GM21576 (cell line): ENCODE data around the gene SH2D4B.
"Not testable (repeated sequence)": the region's sequence is repeated elsewhere in the genome, so short reads cannot be mapped to it uniquely, and the experiment has no call there.

Source experiments
- ATAC-seq: cut with Tn5 transposase; IDR thresholded peaks from one replicate; pipeline ENCODE4 v1.9.1; 2021; ENCODE audit warnings: mild to moderate bottlenecking, moderate library complexity; ENCODE audit not compliant: unreplicated experiment

The SH2D4B gene

GRCh38 chr10:80523773-80524172 lies 13.9 kb upstream of the SH2D4B start:
- ATAC-seq: no peak

DNA sequence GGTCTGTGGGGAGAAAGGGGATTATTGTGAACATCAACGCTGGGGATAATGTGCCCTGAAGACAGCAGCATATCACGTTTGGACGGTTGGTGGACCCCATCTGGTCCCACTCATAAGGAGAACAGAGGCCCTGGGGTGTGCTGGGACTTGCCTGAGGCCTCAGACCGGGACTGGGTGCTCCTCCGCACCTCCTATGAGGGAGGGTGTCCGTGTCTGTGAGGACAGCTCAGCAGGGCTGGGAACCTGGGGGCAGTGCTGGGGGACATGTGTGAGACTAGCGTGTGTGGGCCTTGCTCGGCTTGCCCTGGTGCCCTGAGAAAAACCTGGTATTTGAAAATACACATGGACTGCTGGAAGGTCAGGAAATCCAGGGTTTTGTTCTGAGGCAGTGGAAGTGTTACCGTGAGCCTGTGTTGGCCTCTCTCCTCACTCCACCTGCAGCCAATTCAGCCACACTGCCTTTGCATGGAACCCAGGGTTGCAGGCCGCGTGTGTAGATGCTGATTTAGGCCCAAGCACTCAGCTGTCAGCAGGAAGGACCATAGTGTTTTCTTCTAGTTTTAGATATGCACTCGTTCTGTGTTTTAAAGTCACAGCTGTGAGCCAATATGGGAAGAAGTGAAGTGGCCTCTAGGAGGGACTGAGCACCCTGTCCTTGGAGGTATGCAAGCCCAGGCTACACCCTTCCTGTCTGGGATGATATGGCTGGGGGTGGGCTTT lies 13.4 kb upstream of the SH2D4B start:
- no peak for ATAC-seq

- ATAC-seq: no peak
Observed at GRCh38 chr10:80526218-80526617, 11.5 kb upstream of the SH2D4B start.

- no peak for ATAC-seq
Observed at GRCh38 chr10:80526742-80527141, 11.0 kb upstream of the SH2D4B start.

- ATAC-seq: no peak
Observed at GRCh38 chr10:80528185-80528700, 9.5 kb upstream of the SH2D4B start.

- ATAC-seq: no peak
Observed at GRCh38 chr10:80528901-80529300, 8.8 kb upstream of the SH2D4B start.

DNA sequence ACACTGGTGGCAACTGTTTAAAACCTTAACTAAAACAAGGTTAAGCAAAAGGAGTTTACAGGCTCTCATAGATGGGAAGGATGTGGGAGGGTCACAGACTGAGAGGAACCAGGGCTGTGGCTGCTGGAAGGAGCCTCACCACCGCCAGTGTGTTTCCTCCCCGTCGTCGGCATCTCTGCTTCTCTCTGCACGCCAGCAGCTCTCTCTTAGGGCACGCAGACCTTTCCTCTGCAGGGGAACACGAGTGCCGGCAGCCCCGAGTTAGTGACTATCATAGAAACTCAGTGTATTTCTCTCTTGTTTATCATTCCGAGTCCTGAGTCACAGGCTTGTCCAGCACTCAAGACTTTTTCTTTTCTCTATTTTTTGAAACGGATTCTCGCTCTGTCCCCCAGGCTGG lies 8.1 kb upstream of the SH2D4B start:
- no peak for ATAC-seq

DNA sequence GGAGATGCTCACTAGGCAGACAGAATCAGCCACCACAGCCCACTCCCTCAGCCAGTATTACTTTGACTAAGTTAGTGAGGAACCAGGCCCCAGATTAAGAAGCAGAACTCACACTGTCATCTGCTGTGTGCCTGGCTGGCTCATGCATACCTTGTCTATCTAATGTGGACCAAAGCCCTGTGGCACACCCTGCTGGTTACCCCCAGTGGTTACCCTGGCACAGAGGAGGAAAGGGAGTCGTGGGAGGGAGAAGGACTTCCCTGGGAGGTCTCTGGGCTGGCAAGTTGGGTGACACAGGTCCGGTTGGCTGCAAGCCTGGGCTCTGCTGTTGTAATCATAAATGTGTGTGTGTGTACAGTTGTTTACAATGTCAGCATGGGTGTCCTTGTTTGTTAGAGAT lies 7.5 kb upstream of the SH2D4B start:
- ATAC-seq: peak; percentile 67

DNA sequence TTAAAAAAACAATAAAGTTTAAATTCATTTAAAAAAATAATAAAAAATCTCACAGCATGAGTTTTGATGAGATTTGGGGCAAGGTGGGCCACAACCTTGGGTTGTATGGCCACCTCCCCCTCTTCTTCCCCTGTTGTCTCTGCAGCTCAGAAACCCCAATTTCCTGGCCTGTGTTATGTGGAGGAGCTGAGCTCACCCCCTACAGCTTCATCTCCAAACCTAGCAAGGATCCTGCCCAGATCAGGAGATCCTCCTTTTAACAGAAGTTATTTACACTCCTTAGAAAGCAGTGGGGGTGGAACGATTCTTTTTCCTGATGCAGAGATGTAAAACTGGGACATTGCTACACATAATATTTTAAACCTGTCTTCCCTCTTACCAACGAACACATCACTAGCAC lies 6.9 kb upstream of the SH2D4B start:
- ATAC-seq: no peak

DNA sequence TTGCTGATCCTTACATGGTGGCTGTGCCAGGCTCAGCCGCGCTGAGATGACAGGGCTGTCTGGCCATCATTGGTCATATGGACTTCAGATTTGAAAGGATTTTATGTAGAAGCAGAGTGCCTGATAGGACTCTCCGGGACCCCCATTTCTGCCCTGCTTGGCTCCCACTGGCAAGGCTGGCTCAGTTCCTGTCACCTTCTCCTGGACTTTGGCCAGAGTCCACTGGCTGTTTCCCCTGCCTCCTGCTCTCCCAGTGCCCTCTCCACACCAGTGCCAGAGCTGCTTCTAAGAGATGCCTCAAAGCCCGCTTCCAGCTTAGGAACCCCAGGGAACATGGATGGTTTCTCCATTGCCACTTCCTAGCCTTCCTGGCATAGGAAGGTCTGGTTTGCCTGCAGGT lies 5.1 kb upstream of the SH2D4B start:
- no peak for ATAC-seq

- ATAC-seq: not testable (repeated sequence)
Observed at GRCh38 chr10:80534059-80534458, 3.6 kb upstream of the SH2D4B start.

GRCh38 chr10:80534646-80535045 lies 3.1 kb upstream of the SH2D4B start:
- not testable (repeated sequence) for ATAC-seq

GRCh38 chr10:80535671-80536360 lies 1.9 kb upstream of the SH2D4B start:
- peak; percentile 82 for ATAC-seq

DNA sequence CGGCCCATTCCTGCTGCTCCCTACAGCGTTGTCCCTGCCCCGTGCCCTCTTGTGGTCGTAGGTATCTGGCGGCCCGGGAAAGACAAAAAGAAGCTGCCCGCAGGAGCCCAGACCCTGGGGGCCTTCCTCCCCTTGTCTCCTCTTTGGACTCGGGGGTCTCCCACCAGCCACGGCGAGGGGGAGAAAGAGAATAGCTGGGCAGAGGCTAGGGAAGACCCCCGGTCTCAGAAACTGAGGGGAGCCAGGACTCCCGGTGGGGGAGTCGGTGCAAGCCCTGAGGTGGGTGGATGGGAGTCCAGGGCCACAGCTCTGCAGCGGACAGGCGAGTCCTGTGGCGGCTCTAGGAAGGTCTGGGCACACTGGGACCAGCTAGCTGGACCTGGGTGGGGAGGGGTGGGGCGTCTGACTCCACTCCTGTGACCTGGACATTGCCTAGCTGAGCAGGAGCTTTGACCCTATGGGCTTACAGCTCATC lies 1.3 kb upstream of the SH2D4B start:
- no peak for ATAC-seq

DNA sequence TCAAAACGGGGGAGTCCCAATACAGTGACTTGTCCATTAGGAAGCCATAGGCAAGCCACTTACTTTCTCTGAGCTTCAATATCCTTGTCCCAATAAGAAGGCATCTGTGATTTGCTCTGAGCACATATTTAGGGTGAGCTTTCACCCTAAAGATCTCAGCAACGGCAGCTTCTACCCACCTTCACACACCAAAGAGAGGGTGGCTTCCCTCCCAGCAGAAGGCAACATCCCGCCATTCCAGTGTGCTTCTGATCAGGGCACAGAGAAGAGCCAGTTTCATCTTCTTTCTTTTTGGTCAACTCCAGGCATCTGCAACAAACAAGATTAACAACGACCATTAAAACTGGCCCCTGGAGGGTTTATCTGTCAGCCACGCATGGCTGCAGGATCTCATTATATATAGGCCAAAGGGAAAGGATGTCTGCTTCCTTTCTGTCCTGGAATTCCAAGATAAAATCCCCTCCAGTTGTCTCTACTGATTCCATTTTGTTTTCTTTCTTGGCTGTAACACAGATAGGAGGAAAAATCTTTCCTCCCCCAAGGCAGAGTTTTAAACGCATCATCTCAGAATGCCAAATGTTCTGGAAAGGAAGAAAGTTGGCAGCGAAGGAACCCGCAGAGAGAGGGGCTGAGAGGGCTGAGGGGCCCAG lies 491 bp upstream of the SH2D4B start:
- no peak for ATAC-seq

DNA sequence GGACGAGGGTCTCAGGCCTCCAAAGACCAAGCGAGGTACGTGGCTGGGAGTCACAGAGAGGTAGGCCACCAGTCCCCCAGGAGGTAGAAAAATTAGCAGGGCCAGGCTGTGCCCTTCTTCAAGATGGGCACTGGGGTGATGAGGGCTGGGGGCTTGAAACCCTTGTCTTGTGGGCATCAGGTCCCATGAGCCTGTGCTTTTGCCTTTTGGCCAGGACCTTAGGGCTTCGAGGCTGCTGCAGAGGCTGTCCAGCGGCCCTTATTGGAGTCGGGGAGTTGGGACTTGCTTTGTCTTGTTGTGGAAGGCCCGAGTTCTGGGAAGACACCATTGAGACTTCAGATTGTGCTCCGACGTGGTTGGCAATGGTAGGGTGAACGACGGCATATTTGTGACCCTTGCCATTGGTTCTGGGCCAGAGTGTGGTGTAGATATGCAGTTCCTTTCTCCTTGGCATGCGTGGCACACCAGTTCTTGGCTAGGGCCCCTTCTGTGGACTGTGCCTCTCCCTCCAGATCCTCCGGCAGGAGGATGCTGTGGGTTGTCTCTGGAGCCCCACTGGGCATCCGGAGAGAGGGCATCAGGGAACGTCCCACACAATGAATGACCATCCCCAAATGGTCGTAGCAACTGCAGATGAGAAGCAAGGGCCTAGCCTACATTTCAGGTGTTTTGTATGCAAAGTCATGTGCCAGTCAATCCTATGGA lies 931 bp downstream of the SH2D4B start:
- no peak for ATAC-seq

- no peak for ATAC-seq
Observed at GRCh38 chr10:80539421-80540031, 1.8 kb downstream of the SH2D4B start.

GRCh38 chr10:80540136-80540535 lies 2.4 kb downstream of the SH2D4B start:
- ATAC-seq: no peak

GRCh38 chr10:80540618-80540980 lies 2.9 kb downstream of the SH2D4B start:
- ATAC-seq: no peak

GRCh38 chr10:80540981-80541750 lies 3.5 kb downstream of the SH2D4B start:
- peak; percentile 61 for ATAC-seq
